Sigmoid colon (tissue), 4 donors: ENCODE data around the gene ARHGAP18.

ENCODE experiments used
- EP300 ChIP-seq, 4 donors: sonication (generic); formaldehyde crosslinking; IDR thresholded peaks; one replicate each; pipeline ENCODE4 v1.6.1; 2017; ENCODE audit warnings: antibody characterized with exemption in 4 of 4
- POLR2A ChIP-seq, 2 donors: fragments of 450-650 bp; IDR thresholded peaks; one replicate each; pipeline ENCODE4 v1.6.1; 2016; ENCODE audit warnings: antibody characterized with exemption in 2 of 2, mild to moderate bottlenecking in 2 of 2, moderate library complexity in 2 of 2

DNA sequence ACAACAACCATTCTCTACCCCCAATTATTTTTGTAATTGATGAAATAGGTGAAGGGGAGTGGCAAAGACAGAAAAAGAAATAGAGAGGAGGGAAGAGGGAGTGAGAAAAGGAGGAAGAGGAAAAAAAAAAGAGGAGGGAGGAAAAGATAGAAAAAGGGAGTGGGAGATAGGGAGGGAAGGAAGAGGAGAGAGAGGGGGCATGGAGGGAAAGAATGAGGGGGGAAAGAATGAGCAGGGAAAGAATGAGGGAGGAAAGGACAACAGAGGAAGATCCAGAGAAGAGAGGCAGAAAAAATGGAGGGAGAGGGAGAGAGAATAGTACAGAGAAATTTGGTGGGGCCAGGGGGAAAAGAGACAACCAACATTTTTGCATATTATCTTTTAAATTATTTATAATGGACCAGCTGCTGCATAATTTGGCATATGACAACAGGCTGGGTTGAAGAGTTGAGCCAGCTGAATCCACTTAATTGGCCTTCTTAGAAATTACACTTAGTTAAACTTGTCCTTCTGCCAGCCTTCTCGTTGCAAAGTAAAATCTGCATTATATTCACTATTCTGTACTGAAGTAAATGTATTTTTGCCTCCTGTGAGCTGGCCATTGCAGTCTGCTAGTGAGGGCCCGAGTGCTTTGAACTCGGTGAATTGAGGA lies 101.0 kb downstream of the ARHGAP18 start:
- TF ChIP-seq POLR2A (IDR thresholded peaks at IDR 0.05): no peak
- TF ChIP-seq EP300 (IDR thresholded peaks at IDR 0.05): no peak
